ENCODE data around the gene STPG2.

STPG2 gene

GRCh38 chr4:98006060-98006459 is 137.2 kb downstream of the STPG2 start:
- no peaks in the 10 kb centered on the region for H3K36me3 ChIP-seq (ENCODE audit: control insufficient read depth, insufficient read depth, low read length)
- H3K4me3 ChIP-seq (ENCODE audit: low read depth, low read length), result no peak overlapping the region
- no peaks in the 10 kb centered on the region for H3K27me3 ChIP-seq (ENCODE audit: control insufficient read depth, insufficient read depth, low read length)
- no peak overlapping the region for H3K27ac ChIP-seq (ENCODE audit: low read depth, low read length)
- no peaks in the 10 kb centered on the region for H3K4me1 ChIP-seq (ENCODE audit: control insufficient read depth, insufficient read depth, low read length)
- no peaks in the 10 kb centered on the region for H3K9me3 ChIP-seq (ENCODE audit: control insufficient read depth, insufficient read depth, low read depth, low read length)
- no peak overlapping the region for H3K9ac ChIP-seq (ENCODE audit: low read length)

- Histone ChIP-seq H3K4me1 (ENCODE audit: control insufficient read depth, insufficient read depth, low read length) (no peaks in the 10 kb centered on the region), H3K9ac (ENCODE audit: low read length) (no peak overlapping the region), H3K4me3 (ENCODE audit: low read depth, low read length) (no peak overlapping the region), H3K36me3 (ENCODE audit: control insufficient read depth, insufficient read depth, low read length) (no peaks in the 10 kb centered on the region), H3K27me3 (ENCODE audit: control insufficient read depth, insufficient read depth, low read length) (no peaks in the 10 kb centered on the region), H3K27ac (ENCODE audit: low read depth, low read length) (no peak overlapping the region), H3K9me3 (ENCODE audit: control insufficient read depth, insufficient read depth, low read depth, low read length) (no peaks in the 10 kb centered on the region)
Observed at GRCh38 chr4:98000940-98001339, 142.3 kb downstream of the STPG2 start.

GRCh38 chr4:97998203-97998602 is 145.1 kb downstream of the STPG2 start:
- Histone ChIP-seq H3K4me1 (ENCODE audit: control insufficient read depth, insufficient read depth, low read length) (no peaks in the 10 kb centered on the region), H3K9me3 (ENCODE audit: control insufficient read depth, insufficient read depth, low read depth, low read length) (0 out of 2 replicates have a peak, but pooled peaks cover 2% of the 10 kb centered on the region), H3K27me3 (ENCODE audit: control insufficient read depth, insufficient read depth, low read length) (no peaks in the 10 kb centered on the region), H3K27ac (ENCODE audit: low read depth, low read length) (no peak overlapping the region), H3K4me3 (ENCODE audit: low read depth, low read length) (no peak overlapping the region), H3K36me3 (ENCODE audit: control insufficient read depth, insufficient read depth, low read length) (no peaks in the 10 kb centered on the region), H3K9ac (ENCODE audit: low read length) (no peak overlapping the region)

GRCh38 chr4:97994765-97995465 is 148.4 kb downstream of the STPG2 start:
- H3K9ac ChIP-seq (ENCODE audit: low read length), result no peak overlapping the region
- H3K4me3 ChIP-seq (ENCODE audit: low read depth, low read length), result no peak overlapping the region
- H3K9me3 ChIP-seq (ENCODE audit: control insufficient read depth, insufficient read depth, low read depth, low read length), result 0 out of 2 replicates have a peak, but pooled peaks cover 2% of the 10 kb centered on the region
- no peaks in the 10 kb centered on the region for H3K27me3 ChIP-seq (ENCODE audit: control insufficient read depth, insufficient read depth, low read length)
- H3K27ac ChIP-seq (ENCODE audit: low read depth, low read length), result no peak overlapping the region
- no peaks in the 10 kb centered on the region for H3K4me1 ChIP-seq (ENCODE audit: control insufficient read depth, insufficient read depth, low read length)
- H3K36me3 ChIP-seq (ENCODE audit: control insufficient read depth, insufficient read depth, low read length), result no peaks in the 10 kb centered on the region

- no peaks in the 10 kb centered on the region for H3K4me1 ChIP-seq (ENCODE audit: control insufficient read depth, insufficient read depth, low read length)
- H3K9ac ChIP-seq (ENCODE audit: low read length), result no peak overlapping the region
- no peaks in the 10 kb centered on the region for H3K27me3 ChIP-seq (ENCODE audit: control insufficient read depth, insufficient read depth, low read length)
- H3K9me3 ChIP-seq (ENCODE audit: control insufficient read depth, insufficient read depth, low read depth, low read length), result 0 out of 2 replicates have a peak, but pooled peaks cover under 1% of the 10 kb centered on the region
- no peak overlapping the region for H3K4me3 ChIP-seq (ENCODE audit: low read depth, low read length)
- H3K27ac ChIP-seq (ENCODE audit: low read depth, low read length), result no peak overlapping the region
- H3K36me3 ChIP-seq (ENCODE audit: control insufficient read depth, insufficient read depth, low read length), result no peaks in the 10 kb centered on the region
Observed at GRCh38 chr4:97990409-97990808, 152.9 kb downstream of the STPG2 start.

GRCh38 chr4:97987019-97987648 is 156.1 kb downstream of the STPG2 start:
- Histone ChIP-seq H3K27me3 (ENCODE audit: control insufficient read depth, insufficient read depth, low read length) (no peaks in the 10 kb centered on the region), H3K4me3 (ENCODE audit: low read depth, low read length) (no peak overlapping the region), H3K4me1 (ENCODE audit: control insufficient read depth, insufficient read depth, low read length) (no peaks in the 10 kb centered on the region), H3K9me3 (ENCODE audit: control insufficient read depth, insufficient read depth, low read depth, low read length) (no peaks in the 10 kb centered on the region), H3K9ac (ENCODE audit: low read length) (no peak overlapping the region), H3K36me3 (ENCODE audit: control insufficient read depth, insufficient read depth, low read length) (no peaks in the 10 kb centered on the region), H3K27ac (ENCODE audit: low read depth, low read length) (no peak overlapping the region)

GRCh38 chr4:97984545-97985131 is 158.6 kb downstream of the STPG2 start:
- H3K9me3 ChIP-seq (ENCODE audit: control insufficient read depth, insufficient read depth, low read depth, low read length), result no peaks in the 10 kb centered on the region
- no peak overlapping the region for H3K9ac ChIP-seq (ENCODE audit: low read length)
- no peaks in the 10 kb centered on the region for H3K27me3 ChIP-seq (ENCODE audit: control insufficient read depth, insufficient read depth, low read length)
- H3K36me3 ChIP-seq (ENCODE audit: control insufficient read depth, insufficient read depth, low read length), result no peaks in the 10 kb centered on the region
- H3K4me3 ChIP-seq (ENCODE audit: low read depth, low read length), result no peak overlapping the region
- H3K27ac ChIP-seq (ENCODE audit: low read depth, low read length), result no peak overlapping the region
- H3K4me1 ChIP-seq (ENCODE audit: control insufficient read depth, insufficient read depth, low read length), result no peaks in the 10 kb centered on the region

- Histone ChIP-seq H3K4me1 (ENCODE audit: control insufficient read depth, insufficient read depth, low read length) (no peaks in the 10 kb centered on the region), H3K9me3 (ENCODE audit: control insufficient read depth, insufficient read depth, low read depth, low read length) (peaks cover 10% of the 10 kb centered on the region), H3K9ac (ENCODE audit: low read length) (no peak overlapping the region), H3K36me3 (ENCODE audit: control insufficient read depth, insufficient read depth, low read length) (no peaks in the 10 kb centered on the region), H3K4me3 (ENCODE audit: low read depth, low read length) (no peak overlapping the region), H3K27me3 (ENCODE audit: control insufficient read depth, insufficient read depth, low read length) (no peaks in the 10 kb centered on the region), H3K27ac (ENCODE audit: low read depth, low read length) (no peak overlapping the region)
Observed at GRCh38 chr4:97978791-97979488, 164.3 kb downstream of the STPG2 start.

- H3K27me3 ChIP-seq (ENCODE audit: control insufficient read depth, insufficient read depth, low read length), result no peaks in the 10 kb centered on the region
- no peak overlapping the region for H3K9ac ChIP-seq (ENCODE audit: low read length)
- H3K9me3 ChIP-seq (ENCODE audit: control insufficient read depth, insufficient read depth, low read depth, low read length), result peaks cover 3% of the 10 kb centered on the region; the same call in 1 of the 2 replicates
- H3K36me3 ChIP-seq (ENCODE audit: control insufficient read depth, insufficient read depth, low read length), result no peaks in the 10 kb centered on the region
- H3K27ac ChIP-seq (ENCODE audit: low read depth, low read length), result no peak overlapping the region
- H3K4me3 ChIP-seq (ENCODE audit: low read depth, low read length), result no peak overlapping the region
- no peaks in the 10 kb centered on the region for H3K4me1 ChIP-seq (ENCODE audit: control insufficient read depth, insufficient read depth, low read length)
Observed at GRCh38 chr4:97953171-97953941, 189.9 kb downstream of the STPG2 start.

GRCh38 chr4:97952763-97953162 is 190.5 kb downstream of the STPG2 start:
- Histone ChIP-seq H3K9me3 (ENCODE audit: control insufficient read depth, insufficient read depth, low read depth, low read length) (peaks cover 3% of the 10 kb centered on the region; the same call in 1 of the 2 replicates), H3K36me3 (ENCODE audit: control insufficient read depth, insufficient read depth, low read length) (no peaks in the 10 kb centered on the region), H3K27me3 (ENCODE audit: control insufficient read depth, insufficient read depth, low read length) (no peaks in the 10 kb centered on the region), H3K4me3 (ENCODE audit: low read depth, low read length) (no peak overlapping the region), H3K4me1 (ENCODE audit: control insufficient read depth, insufficient read depth, low read length) (no peaks in the 10 kb centered on the region), H3K27ac (ENCODE audit: low read depth, low read length) (no peak overlapping the region), H3K9ac (ENCODE audit: low read length) (no peak overlapping the region)
